ENCODE results near the gene TLK1. TPM values are rescaled to one million over a fixed set of nuclear protein-coding genes. Genes with fewer than 3 reads are reported as not detected.

The TLK1 gene
- total RNA-seq, 4 donors from 2014 or later: 32.2 to 64.3 (median 45.4) TPM

- 86 to 90% methylated on average over 1 of the region's 1 CpG for WGBS, 2 donors (ENCODE audit: low coverage in 1 of 2)
- H3K27ac ChIP-seq: no peak overlapping the region
- no peak for ATAC-seq
- TF ChIP-seq POLR2A (IDR thresholded peaks at IDR 0.05) (no peak), EP300 (IDR thresholded peaks at IDR 0.05) (no peak), POLR2AphosphoS5 (IDR thresholded peaks at IDR 0.05) (no peak)
- TF ChIP-seq, protein P1, sequence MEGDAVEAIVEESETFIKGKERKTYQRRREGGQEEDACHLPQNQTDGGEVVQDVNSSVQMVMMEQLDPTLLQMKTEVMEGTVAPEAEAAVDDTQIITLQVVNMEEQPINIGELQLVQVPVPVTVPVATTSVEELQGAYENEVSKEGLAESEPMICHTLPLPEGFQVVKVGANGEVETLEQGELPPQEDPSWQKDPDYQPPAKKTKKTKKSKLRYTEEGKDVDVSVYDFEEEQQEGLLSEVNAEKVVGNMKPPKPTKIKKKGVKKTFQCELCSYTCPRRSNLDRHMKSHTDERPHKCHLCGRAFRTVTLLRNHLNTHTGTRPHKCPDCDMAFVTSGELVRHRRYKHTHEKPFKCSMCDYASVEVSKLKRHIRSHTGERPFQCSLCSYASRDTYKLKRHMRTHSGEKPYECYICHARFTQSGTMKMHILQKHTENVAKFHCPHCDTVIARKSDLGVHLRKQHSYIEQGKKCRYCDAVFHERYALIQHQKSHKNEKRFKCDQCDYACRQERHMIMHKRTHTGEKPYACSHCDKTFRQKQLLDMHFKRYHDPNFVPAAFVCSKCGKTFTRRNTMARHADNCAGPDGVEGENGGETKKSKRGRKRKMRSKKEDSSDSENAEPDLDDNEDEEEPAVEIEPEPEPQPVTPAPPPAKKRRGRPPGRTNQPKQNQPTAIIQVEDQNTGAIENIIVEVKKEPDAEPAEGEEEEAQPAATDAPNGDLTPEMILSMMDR (IDR thresholded peaks at IDR 0.05): no peak
- H3K9me3 ChIP-seq: no peaks in the 10 kb centered on the region
- H3K36me3 ChIP-seq: no peaks in the 10 kb centered on the region
- no peaks in the 10 kb centered on the region for H3K4me1 ChIP-seq
- H3K27me3 ChIP-seq: no peaks in the 10 kb centered on the region
- H3K4me3 ChIP-seq: no peak overlapping the region
Measured at GRCh38 chr2:171171808-171172207, 11.1 kb upstream of the TLK1 start.

DNA sequence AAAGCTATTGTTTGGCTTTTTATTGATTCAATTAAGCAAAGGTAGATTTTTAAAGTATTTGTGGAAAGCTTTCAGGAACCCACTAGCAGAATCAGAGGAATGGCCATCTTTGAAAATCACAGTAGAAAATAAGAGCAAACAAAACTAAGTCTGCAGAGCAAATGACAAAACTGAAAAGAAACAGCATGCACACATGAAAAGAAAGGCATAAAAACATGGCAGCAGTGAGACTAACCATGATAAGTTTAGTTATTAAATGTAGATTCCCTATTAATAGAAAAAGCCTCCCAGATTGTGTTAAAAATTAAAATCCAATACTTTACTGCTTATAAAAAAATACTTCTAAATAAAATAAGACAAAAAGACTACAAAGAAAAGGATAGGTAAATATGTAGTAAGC is 9.1 kb upstream of the TLK1 start:
- H3K27ac ChIP-seq: no peak overlapping the region
- no peaks in the 10 kb centered on the region for H3K9me3 ChIP-seq
- TF ChIP-seq POLR2AphosphoS5 (IDR thresholded peaks at IDR 0.05) (no peak), POLR2A (IDR thresholded peaks at IDR 0.05) (no peak), EP300 (IDR thresholded peaks at IDR 0.05) (no peak)
- TF ChIP-seq, protein P1 (IDR thresholded peaks at IDR 0.05): no peak
- no peaks in the 10 kb centered on the region for H3K4me1 ChIP-seq
- H3K4me3 ChIP-seq: no peak overlapping the region
- H3K36me3 ChIP-seq: no peaks in the 10 kb centered on the region
- no peaks in the 10 kb centered on the region for H3K27me3 ChIP-seq
- no peak for ATAC-seq

GRCh38 chr2:171169333-171169732 is 8.6 kb upstream of the TLK1 start:
- Histone ChIP-seq H3K36me3 (no peaks in the 10 kb centered on the region), H3K4me1 (no peaks in the 10 kb centered on the region), H3K9me3 (no peaks in the 10 kb centered on the region), H3K4me3 (no peak overlapping the region), H3K27me3 (no peaks in the 10 kb centered on the region), H3K27ac (no peak overlapping the region)
- WGBS, 2 donors (ENCODE audit: low coverage in 1 of 2): 64 to 79% methylated on average over 2 of the region's 2 CpGs
- no peak for TF ChIP-seq POLR2AphosphoS5 (IDR thresholded peaks at IDR 0.05)
- TF ChIP-seq POLR2A (IDR thresholded peaks at IDR 0.05): no peak
- TF ChIP-seq, protein P1 (IDR thresholded peaks at IDR 0.05): no peak
- no peak for TF ChIP-seq EP300 (IDR thresholded peaks at IDR 0.05)
- no peak for ATAC-seq

GRCh38 chr2:171167352-171167997 is 6.8 kb upstream of the TLK1 start:
- 100% methylated on average over 1 of the region's 1 CpG for WGBS, 2 donors (ENCODE audit: low coverage in 1 of 2)
- no peaks in the 10 kb centered on the region for H3K27me3 ChIP-seq

More at GRCh38 chr2:171167352-171167997, 6.8 kb upstream of the TLK1 start:
- Histone ChIP-seq H3K27ac (no peak overlapping the region), H3K4me3 (no peak overlapping the region), H3K36me3 (no peaks in the 10 kb centered on the region), H3K9me3 (no peaks in the 10 kb centered on the region), H3K4me1 (no peaks in the 10 kb centered on the region)
- ATAC-seq: no peak
- TF ChIP-seq, protein P1 (IDR thresholded peaks at IDR 0.05): no peak
- TF ChIP-seq POLR2A (IDR thresholded peaks at IDR 0.05) (no peak), EP300 (IDR thresholded peaks at IDR 0.05) (no peak), POLR2AphosphoS5 (IDR thresholded peaks at IDR 0.05) (no peak)
